PC-9 (cell line): ENCODE measurements around the gene TOM1L1.

Experiments used
- CTCF ChIP-seq: fragments of 200-600 bp; sonication (generic); conservative IDR thresholded peaks from 2 replicates; pipeline ENCODE4 v1.6.1; 2017; ENCODE audit warnings: mixed run types, antibody characterized with exemption, mild to moderate bottlenecking, moderate library complexity
- EZH2 ChIP-seq: fragments of 200-600 bp; sonication (generic); IDR thresholded peaks from 2 replicates; pipeline ENCODE4 v1.8.0; 2017; ENCODE audit warnings: antibody characterized with exemption, low read depth

GRCh38 chr17:54863176-54863575 is 37.5 kb upstream of the TOM1L1 start:
- TF ChIP-seq CTCF (no peak), EZH2 (no peak)
